Melanocyte of skin (primary cell): ENCODE results near the gene FSCB. TPM values are rescaled to one million over a fixed set of nuclear protein-coding genes. Genes with fewer than 3 reads are reported as not detected.

Experiments used
- total RNA-seq, 2 donors: library from RNA; depleted of rRNA; stranded (reverse); fragments of >200 nt; gene quantifications; 2 replicates each; pipeline ENCODE4 v1.2.3, GENCODE V29; 2012

The FSCB gene
- under 1 TPM; under 0.01 TPM for total RNA-seq

GRCh38 chr14:44507183-44507582 lies at the start of gene FSCB:
TSS of gene FSCB (minus strand) at chr14:44507283. CDS start at chr14:44506987, 296 bp downstream.

